Caco-2 (cell line): ENCODE measurements around the gene NAA35. TPM values are rescaled to one million over a fixed set of nuclear protein-coding genes. Genes with fewer than 3 reads are reported as not detected.

Experiments used
- BruUV-seq: library from RNA; stranded (reverse); fragments of 400-500 nt; replicated peaks from 2 replicates; lab custom pipeline; 2021; lab: Mats Ljungman, UMichigan
- CTCF ChIA-PET: fragments of 300-600 bp; sonication (Branson Sonifier 250); formaldehyde crosslinking; loops from one replicate; lab custom pipeline; 2022; ENCODE audit warnings: antibody characterized with exemption; lab: Charles Lee
- POLR2A ChIA-PET: fragments of 300-600 bp; sonication (Branson Sonifier 250); formaldehyde crosslinking; loops from one replicate; lab custom pipeline; 2022; ENCODE audit warnings: antibody characterized with exemption; lab: Charles Lee
- DNase-seq, 2 experiments: peaks; one replicate each; pipeline versions ENCODE4 v3.0.0 to v3.0.0-alpha.2; 2020 to 2022
- H3K27me3 ChIP-seq: replicated peaks from 2 replicates; pipeline ENCODE4 v1.6.0; 2011; ENCODE audit warnings: low read length; ENCODE audit not compliant: control insufficient read depth, insufficient read depth
- H3K36me3 ChIP-seq: 2 replicates; pipeline ENCODE4 v1.5.1; 2011; ENCODE audit warnings: low read length; ENCODE audit not compliant: control insufficient read depth, insufficient read depth
- H3K4me1 ChIP-seq: fragments of 250-450 bp; sonication (Bioruptor Pico); 2 replicates; pipeline ENCODE4 v1.5.1; 2020; ENCODE audit warnings: mild to moderate bottlenecking
- H3K4me3 ChIP-seq: 2 replicates; pipeline ENCODE4 v1.5.1; 2011; ENCODE audit warnings: low read depth, mild to moderate bottlenecking, control low read depth, low read length
- H3K9me3 ChIP-seq: fragments of 250-450 bp; sonication (Bioruptor Pico); 2 replicates; pipeline ENCODE4 v1.5.1; 2020; ENCODE audit warnings: mild to moderate bottlenecking, moderate library complexity
- H3K27ac Mint-ChIP-seq: one replicate; pipeline ENCODE4 v1.8.0; 2022; ENCODE audit warnings: mixed read lengths; ENCODE audit not compliant: unreplicated experiment
- H3K27me3 Mint-ChIP-seq: one replicate; pipeline ENCODE4 v1.8.0; 2022; ENCODE audit warnings: mixed read lengths; ENCODE audit not compliant: insufficient read depth, unreplicated experiment
- H3K36me3 Mint-ChIP-seq: one replicate; pipeline ENCODE4 v1.8.0; 2022; ENCODE audit warnings: mild to moderate bottlenecking, mixed read lengths; ENCODE audit not compliant: insufficient read depth, unreplicated experiment
- H3K4me1 Mint-ChIP-seq: one replicate; pipeline ENCODE4 v1.8.0; 2022; ENCODE audit warnings: low read depth, mixed read lengths; ENCODE audit not compliant: unreplicated experiment
- H3K4me3 Mint-ChIP-seq: one replicate; pipeline ENCODE4 v1.8.0; 2022; ENCODE audit warnings: mild to moderate bottlenecking, moderate library complexity, mixed read lengths; ENCODE audit not compliant: unreplicated experiment
- H3K9me3 Mint-ChIP-seq: one replicate; pipeline ENCODE4 v1.8.0; 2022; ENCODE audit warnings: mixed read lengths; ENCODE audit not compliant: unreplicated experiment
- intact Hi-C: fragments of 100-400 bp; cut with micrococcal nuclease; formaldehyde crosslinking; loops from one replicate; pipeline ENCODE4 v1.10.0; 2022; ENCODE audit not compliant: unreplicated experiment
- total RNA-seq: library from RNA; stranded (reverse); gene quantifications from 2 replicates; pipeline ENCODE4 v1.2.3, GENCODE V29; 2022
- TF ChIP-seq, protein P1 (sequence below), 2 experiments: fragments of 200-600 bp in 1 of 2; IDR thresholded peaks; 1 replicate in 1 of 2; 2 replicates in 1 of 2; pipeline versions ENCODE4 v1.5.1 to v1.8.0; 2011 to 2022; ENCODE audit warnings: antibody characterized with exemption in 1 of 2, control low read depth in 1 of 2, inconsistent platforms in 1 of 2, low read depth in 1 of 2, low read length in 1 of 2, mild to moderate bottlenecking in 1 of 2, moderate library complexity in 1 of 2; ENCODE audit not compliant: insufficient read depth in 1 of 2, severe bottlenecking in 1 of 2, unreplicated experiment in 1 of 2

The NAA35 gene
- total RNA-seq, 1 experiment from 2014 or later = 24.1 TPM

- no peak for DNase-seq
- TF ChIP-seq, protein P1, sequence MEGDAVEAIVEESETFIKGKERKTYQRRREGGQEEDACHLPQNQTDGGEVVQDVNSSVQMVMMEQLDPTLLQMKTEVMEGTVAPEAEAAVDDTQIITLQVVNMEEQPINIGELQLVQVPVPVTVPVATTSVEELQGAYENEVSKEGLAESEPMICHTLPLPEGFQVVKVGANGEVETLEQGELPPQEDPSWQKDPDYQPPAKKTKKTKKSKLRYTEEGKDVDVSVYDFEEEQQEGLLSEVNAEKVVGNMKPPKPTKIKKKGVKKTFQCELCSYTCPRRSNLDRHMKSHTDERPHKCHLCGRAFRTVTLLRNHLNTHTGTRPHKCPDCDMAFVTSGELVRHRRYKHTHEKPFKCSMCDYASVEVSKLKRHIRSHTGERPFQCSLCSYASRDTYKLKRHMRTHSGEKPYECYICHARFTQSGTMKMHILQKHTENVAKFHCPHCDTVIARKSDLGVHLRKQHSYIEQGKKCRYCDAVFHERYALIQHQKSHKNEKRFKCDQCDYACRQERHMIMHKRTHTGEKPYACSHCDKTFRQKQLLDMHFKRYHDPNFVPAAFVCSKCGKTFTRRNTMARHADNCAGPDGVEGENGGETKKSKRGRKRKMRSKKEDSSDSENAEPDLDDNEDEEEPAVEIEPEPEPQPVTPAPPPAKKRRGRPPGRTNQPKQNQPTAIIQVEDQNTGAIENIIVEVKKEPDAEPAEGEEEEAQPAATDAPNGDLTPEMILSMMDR (IDR thresholded peaks at IDR 0.05; ENCODE audit: insufficient read depth in 1 of 2, low read depth in 1 of 2, low read length in 1 of 2, severe bottlenecking in 1 of 2, unreplicated experiment in 1 of 2) = no peak
- POLR2A ChIA-PET = no interaction called here
- no peaks in the 10 kb centered on the region for H3K36me3 Mint-ChIP-seq
- no peaks in the 10 kb centered on the region for H3K9me3 Mint-ChIP-seq
- no peak overlapping the region for H3K27ac Mint-ChIP-seq
- intact Hi-C loops = no loop called here
- H3K4me1 Mint-ChIP-seq = no peaks in the 10 kb centered on the region
- Histone ChIP-seq H3K4me3 (no peak overlapping the region), H3K4me1 (no peaks in the 10 kb centered on the region), H3K9me3 (no peaks in the 10 kb centered on the region), H3K27me3 (no peaks in the 10 kb centered on the region), H3K36me3 (no peaks in the 10 kb centered on the region)
- H3K27me3 Mint-ChIP-seq = peaks cover 8% of the 10 kb centered on the region
- CTCF ChIA-PET = no interaction called here
- no TSS peak for BruUV-seq
- H3K4me3 Mint-ChIP-seq = no peak overlapping the region
Measured at GRCh38 chr9:85909390-85909789, 31.6 kb upstream of the NAA35 start.

GRCh38 chr9:85914108-85914507, 26.8 kb upstream of the NAA35 start:
- Histone ChIP-seq H3K9me3 (no peaks in the 10 kb centered on the region), H3K27me3 (no peaks in the 10 kb centered on the region), H3K36me3 (no peaks in the 10 kb centered on the region), H3K4me1 (no peaks in the 10 kb centered on the region), H3K4me3 (no peak overlapping the region)
- POLR2A ChIA-PET = no interaction called here
- no peaks in the 10 kb centered on the region for H3K36me3 Mint-ChIP-seq
- no peaks in the 10 kb centered on the region for H3K4me1 Mint-ChIP-seq
- no peaks in the 10 kb centered on the region for H3K9me3 Mint-ChIP-seq
- TF ChIP-seq, protein P1 (IDR thresholded peaks at IDR 0.05; ENCODE audit: insufficient read depth in 1 of 2, low read depth in 1 of 2, low read length in 1 of 2, severe bottlenecking in 1 of 2, unreplicated experiment in 1 of 2) = no peak
- peaks cover 13% of the 10 kb centered on the region for H3K27me3 Mint-ChIP-seq
- no peak overlapping the region for H3K27ac Mint-ChIP-seq
- H3K4me3 Mint-ChIP-seq = no peak overlapping the region
- intact Hi-C loops = no loop called here
- CTCF ChIA-PET = no interaction called here
- DNase-seq = no peak
- BruUV-seq = no TSS peak

- Histone ChIP-seq H3K27me3 (no peaks in the 10 kb centered on the region), H3K36me3 (no peaks in the 10 kb centered on the region), H3K4me1 (no peaks in the 10 kb centered on the region), H3K4me3 (no peak overlapping the region), H3K9me3 (no peaks in the 10 kb centered on the region)
- no peak overlapping the region for H3K27ac Mint-ChIP-seq
- DNase-seq = no peak
- intact Hi-C loops = no loop called here
- TF ChIP-seq, protein P1 (IDR thresholded peaks at IDR 0.05; ENCODE audit: insufficient read depth in 1 of 2, low read depth in 1 of 2, low read length in 1 of 2, severe bottlenecking in 1 of 2, unreplicated experiment in 1 of 2) = no peak
- H3K4me3 Mint-ChIP-seq = no peak overlapping the region
- H3K27me3 Mint-ChIP-seq = peaks cover 7% of the 10 kb centered on the region
- H3K36me3 Mint-ChIP-seq = no peaks in the 10 kb centered on the region
- no TSS peak for BruUV-seq
- CTCF ChIA-PET = no interaction called here
- no peaks in the 10 kb centered on the region for H3K4me1 Mint-ChIP-seq
- POLR2A ChIA-PET = no interaction called here
- H3K9me3 Mint-ChIP-seq = no peaks in the 10 kb centered on the region
Measured at GRCh38 chr9:85917756-85918155, 23.2 kb upstream of the NAA35 start.
